ENCODE measurements around the gene KCTD21.
"Not testable (repeated sequence)": the region's sequence is repeated elsewhere in the genome, so short reads cannot be mapped to it uniquely, and the experiment has no call there.

Gene KCTD21

DNA sequence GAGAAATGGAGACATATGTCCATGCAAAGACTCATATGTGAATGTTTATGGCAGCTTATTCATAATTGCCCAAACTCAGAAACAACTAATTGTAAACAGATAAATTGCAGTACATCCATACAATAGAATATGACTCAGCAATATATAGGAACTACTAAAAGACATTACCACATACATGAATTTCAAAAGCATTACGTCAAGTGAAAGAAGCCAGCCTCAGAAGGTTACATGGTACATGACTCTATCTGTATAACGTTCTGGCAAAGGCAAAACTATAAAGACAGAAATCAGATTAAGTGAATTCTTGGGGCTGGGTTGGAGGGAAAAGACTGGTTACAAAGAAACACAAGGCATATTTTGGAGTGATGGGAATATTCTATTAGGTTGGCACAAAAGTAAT lies 7.2 kb downstream of the KCTD21 start:
- H3K36me3 ChIP-seq (ENCODE audit: control insufficient read depth in 1 of 2, insufficient read depth in 2 of 2, low read length in 2 of 2), result peaks cover 3 to 10% of the 10 kb centered on the region in 2 donors
- H3K27me3 ChIP-seq (ENCODE audit: low read depth, low read length), result no peaks in the 10 kb centered on the region
- H3K4me3 ChIP-seq (ENCODE audit: low read depth in 1 of 2, low read length in 2 of 2), result no peak overlapping the region
- no peaks in the 10 kb centered on the region for H3K4me1 ChIP-seq (ENCODE audit: control insufficient read depth in 1 of 2, insufficient read depth in 2 of 2, low read length in 2 of 2)
- no peak overlapping the region for H3K27ac ChIP-seq (ENCODE audit: low read length)
- no peaks in the 10 kb centered on the region for H3K9me3 ChIP-seq (ENCODE audit: control insufficient read depth in 1 of 2, low read length in 2 of 2)

DNA sequence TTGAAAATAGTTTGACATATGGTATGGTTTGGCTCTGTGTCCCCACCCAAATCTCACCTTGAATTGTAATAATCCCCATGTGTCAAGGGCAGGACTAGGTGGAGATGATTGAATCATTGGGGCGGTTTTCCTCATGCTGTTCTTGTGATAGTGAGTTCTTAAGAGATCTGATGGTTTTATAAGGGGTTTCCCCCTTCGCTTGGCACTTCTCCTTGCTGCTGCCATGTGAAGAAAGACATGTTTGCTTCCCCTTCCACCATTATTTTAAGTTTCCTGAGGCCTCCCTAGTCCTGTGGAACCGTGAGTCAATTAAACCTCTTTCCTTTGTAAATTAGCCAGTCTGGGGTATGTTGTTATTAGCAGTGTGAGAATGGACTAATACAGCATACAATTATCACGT lies 7.7 kb downstream of the KCTD21 start:
- no peaks in the 10 kb centered on the region for H3K9me3 ChIP-seq (ENCODE audit: control insufficient read depth in 1 of 2, low read length in 2 of 2)
- peaks cover 3 to 10% of the 10 kb centered on the region in 2 donors for H3K36me3 ChIP-seq (ENCODE audit: control insufficient read depth in 1 of 2, insufficient read depth in 2 of 2, low read length in 2 of 2)
- H3K27ac ChIP-seq (ENCODE audit: low read length), result no peak overlapping the region
- no peaks in the 10 kb centered on the region for H3K4me1 ChIP-seq (ENCODE audit: control insufficient read depth in 1 of 2, insufficient read depth in 2 of 2, low read length in 2 of 2)
- H3K4me3 ChIP-seq (ENCODE audit: low read depth in 1 of 2, low read length in 2 of 2), result no peak overlapping the region
- no peaks in the 10 kb centered on the region for H3K27me3 ChIP-seq (ENCODE audit: low read depth, low read length)

DNA sequence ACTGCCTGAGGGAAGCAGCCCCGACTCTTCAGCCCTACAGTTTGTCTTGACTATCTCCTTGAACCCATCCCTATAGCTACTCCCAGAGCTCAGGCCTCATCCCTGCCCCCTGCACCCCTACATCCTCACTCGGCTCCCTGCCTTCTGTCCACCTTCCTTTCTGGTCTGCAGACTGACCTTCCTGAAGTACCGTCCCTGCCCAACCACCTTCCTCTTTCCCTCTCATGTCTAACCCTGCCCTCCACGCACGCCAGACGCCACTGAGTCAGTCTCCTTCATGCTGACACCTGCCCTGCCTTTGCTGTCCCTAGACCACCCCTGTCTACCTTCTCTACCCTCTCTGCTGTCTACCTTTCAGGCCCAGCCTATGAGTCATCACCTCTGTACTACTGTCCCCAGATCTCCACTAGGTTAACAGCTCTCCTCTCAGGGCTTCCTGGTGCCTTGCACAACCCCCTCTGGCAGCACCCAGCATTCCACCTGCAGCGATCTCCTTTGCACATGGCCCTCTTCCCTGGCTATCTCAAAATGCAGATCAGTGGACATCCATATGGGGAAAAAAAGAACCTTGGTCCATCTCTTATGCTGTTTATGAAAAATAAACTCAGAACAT lies 8.9 kb downstream of the KCTD21 start:
- Histone ChIP-seq H3K4me1 (ENCODE audit: control insufficient read depth in 1 of 2, insufficient read depth in 2 of 2, low read length in 2 of 2) (no peaks in the 10 kb centered on the region), H3K27ac (ENCODE audit: low read length) (no peak overlapping the region), H3K9me3 (ENCODE audit: control insufficient read depth in 1 of 2, low read length in 2 of 2) (no peaks in the 10 kb centered on the region), H3K4me3 (ENCODE audit: low read depth in 1 of 2, low read length in 2 of 2) (no peak overlapping the region), H3K36me3 (ENCODE audit: control insufficient read depth in 1 of 2, insufficient read depth in 2 of 2, low read length in 2 of 2) (peaks cover 3 to 10% of the 10 kb centered on the region in 2 donors), H3K27me3 (ENCODE audit: low read depth, low read length) (no peaks in the 10 kb centered on the region)

DNA sequence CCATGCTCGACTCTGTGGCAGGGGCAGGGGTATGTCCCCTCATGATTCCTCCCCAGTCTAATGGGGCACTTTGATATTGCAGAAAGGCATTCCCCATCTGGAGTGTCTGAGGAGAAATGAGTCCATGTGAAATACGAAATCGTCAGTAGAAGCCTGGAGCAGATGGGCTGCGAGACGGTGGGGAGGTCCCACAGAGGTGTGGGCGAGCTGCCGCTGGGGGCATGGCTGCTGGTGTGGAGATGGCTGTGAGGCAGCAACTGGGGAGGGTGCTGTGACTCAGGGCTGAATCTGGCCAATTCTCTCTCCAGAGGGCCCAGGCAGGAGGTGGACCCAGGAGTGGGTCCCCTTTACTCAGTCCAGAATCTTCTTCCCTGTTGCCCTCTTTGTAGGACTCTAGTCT lies 11.2 kb downstream of the KCTD21 start:
- Histone ChIP-seq H3K36me3 (ENCODE audit: control insufficient read depth in 1 of 2, insufficient read depth in 2 of 2, low read length in 2 of 2) (peaks cover 12 to 31% of the 10 kb centered on the region in 2 donors), H3K4me1 (ENCODE audit: control insufficient read depth in 1 of 2, insufficient read depth in 2 of 2, low read length in 2 of 2) (no peaks in the 10 kb centered on the region), H3K4me3 (ENCODE audit: low read depth in 1 of 2, low read length in 2 of 2) (no peak overlapping the region), H3K27ac (ENCODE audit: low read length) (no peak overlapping the region), H3K9me3 (ENCODE audit: control insufficient read depth in 1 of 2, low read length in 2 of 2) (no peaks in the 10 kb centered on the region), H3K27me3 (ENCODE audit: low read depth, low read length) (no peaks in the 10 kb centered on the region)

DNA sequence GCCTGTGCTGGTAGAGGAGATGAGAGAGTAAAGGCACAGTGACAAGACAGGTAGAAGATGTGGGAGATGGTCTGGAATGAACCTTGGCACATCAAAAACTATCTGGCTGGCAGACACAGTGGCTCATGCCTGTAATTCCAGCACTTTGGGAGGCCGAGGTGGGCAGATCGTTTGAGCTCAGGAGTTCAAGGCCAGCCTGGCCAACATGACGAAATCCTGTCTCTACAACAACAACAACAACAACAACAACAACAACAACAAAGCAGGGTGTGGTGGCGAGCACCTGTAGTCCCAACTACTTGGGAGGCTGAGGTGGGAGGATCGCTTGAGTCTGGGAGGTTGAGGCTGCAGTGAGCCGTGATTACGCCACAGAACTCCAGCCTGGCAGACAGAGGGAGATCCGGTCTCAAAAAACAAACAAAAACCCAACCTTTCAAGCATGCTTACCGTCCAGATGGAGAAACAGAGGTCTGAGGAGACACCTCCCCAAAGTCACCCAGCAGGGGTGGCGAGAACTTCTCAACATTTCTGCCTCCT lies 11.8 kb downstream of the KCTD21 start:
- Histone ChIP-seq H3K27ac (ENCODE audit: low read length) (no peak overlapping the region), H3K4me3 (ENCODE audit: low read depth in 1 of 2, low read length in 2 of 2) (no peak overlapping the region), H3K27me3 (ENCODE audit: low read depth, low read length) (no peaks in the 10 kb centered on the region), H3K36me3 (ENCODE audit: control insufficient read depth in 1 of 2, insufficient read depth in 2 of 2, low read length in 2 of 2) (peaks cover 12 to 36% of the 10 kb centered on the region in 2 donors), H3K9me3 (ENCODE audit: control insufficient read depth in 1 of 2, low read length in 2 of 2) (no peaks in the 10 kb centered on the region), H3K4me1 (ENCODE audit: control insufficient read depth in 1 of 2, insufficient read depth in 2 of 2, low read length in 2 of 2) (no peaks in the 10 kb centered on the region)

DNA sequence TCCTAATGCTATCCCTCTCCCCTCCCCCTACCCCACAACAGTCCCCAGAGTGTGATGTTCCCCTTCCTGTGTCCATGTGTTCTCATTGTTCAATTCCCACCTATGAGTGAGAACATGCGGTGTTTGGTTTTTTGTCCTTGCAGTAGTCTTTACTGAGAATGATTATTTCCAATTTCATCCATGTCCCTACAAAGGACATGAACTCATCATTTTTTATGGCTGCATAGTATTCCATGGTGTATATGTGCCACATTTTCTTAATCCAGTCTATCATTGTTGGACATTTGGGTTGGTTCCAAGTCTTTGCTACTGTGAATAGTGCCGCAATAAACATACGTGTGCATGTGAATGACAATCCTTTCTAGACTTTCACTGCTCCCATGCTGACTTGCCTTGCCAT lies 12.6 kb downstream of the KCTD21 start:
- H3K27me3 ChIP-seq (ENCODE audit: low read depth, low read length); H3K27ac ChIP-seq (ENCODE audit: low read length): not testable (repeated sequence)

DNA sequence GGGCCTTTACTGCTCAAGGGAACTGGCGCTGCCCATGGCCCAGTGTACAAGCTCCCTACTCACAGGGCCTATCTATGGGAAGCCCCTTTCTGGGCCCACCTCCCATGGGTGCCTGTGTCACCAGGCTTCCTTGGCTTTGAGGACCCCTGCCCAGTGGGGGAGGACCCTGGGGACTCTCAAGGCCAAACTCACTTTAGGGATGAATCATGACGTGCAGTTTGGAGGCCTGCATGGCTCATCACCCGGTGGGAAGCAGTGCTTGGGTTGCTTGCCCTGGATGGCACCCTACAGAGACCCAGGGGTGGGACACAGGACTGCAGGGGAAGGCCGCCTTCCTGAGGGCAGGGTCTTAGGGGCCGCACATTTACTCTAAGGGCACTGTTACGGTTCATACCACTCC lies 16.5 kb downstream of the KCTD21 start:
- H3K27ac ChIP-seq (ENCODE audit: low read length), result no peak overlapping the region
- H3K9me3 ChIP-seq (ENCODE audit: control insufficient read depth in 1 of 2, low read length in 2 of 2), result no peaks in the 10 kb centered on the region
- H3K36me3 ChIP-seq (ENCODE audit: control insufficient read depth in 1 of 2, insufficient read depth in 2 of 2, low read length in 2 of 2), result peaks cover 11 to 34% of the 10 kb centered on the region in 2 donors
- no peaks in the 10 kb centered on the region for H3K27me3 ChIP-seq (ENCODE audit: low read depth, low read length)
- H3K4me3 ChIP-seq (ENCODE audit: low read depth in 1 of 2, low read length in 2 of 2), result no peak overlapping the region
- H3K4me1 ChIP-seq (ENCODE audit: control insufficient read depth in 1 of 2, insufficient read depth in 2 of 2, low read length in 2 of 2), result peaks cover 0 to 11% of the 10 kb centered on the region in 2 donors

More for the DNA sequence above, 12.6 kb downstream of the KCTD21 start:
- not testable (repeated sequence) for H3K9me3 ChIP-seq (ENCODE audit: control insufficient read depth in 1 of 2, low read length in 2 of 2); H3K4me1 ChIP-seq (ENCODE audit: control insufficient read depth in 1 of 2, insufficient read depth in 2 of 2, low read length in 2 of 2); H3K4me3 ChIP-seq (ENCODE audit: low read depth in 1 of 2, low read length in 2 of 2)
- peaks cover 12 to 38% of the 10 kb centered on the region in 2 donors for H3K36me3 ChIP-seq (ENCODE audit: control insufficient read depth in 1 of 2, insufficient read depth in 2 of 2, low read length in 2 of 2)

DNA sequence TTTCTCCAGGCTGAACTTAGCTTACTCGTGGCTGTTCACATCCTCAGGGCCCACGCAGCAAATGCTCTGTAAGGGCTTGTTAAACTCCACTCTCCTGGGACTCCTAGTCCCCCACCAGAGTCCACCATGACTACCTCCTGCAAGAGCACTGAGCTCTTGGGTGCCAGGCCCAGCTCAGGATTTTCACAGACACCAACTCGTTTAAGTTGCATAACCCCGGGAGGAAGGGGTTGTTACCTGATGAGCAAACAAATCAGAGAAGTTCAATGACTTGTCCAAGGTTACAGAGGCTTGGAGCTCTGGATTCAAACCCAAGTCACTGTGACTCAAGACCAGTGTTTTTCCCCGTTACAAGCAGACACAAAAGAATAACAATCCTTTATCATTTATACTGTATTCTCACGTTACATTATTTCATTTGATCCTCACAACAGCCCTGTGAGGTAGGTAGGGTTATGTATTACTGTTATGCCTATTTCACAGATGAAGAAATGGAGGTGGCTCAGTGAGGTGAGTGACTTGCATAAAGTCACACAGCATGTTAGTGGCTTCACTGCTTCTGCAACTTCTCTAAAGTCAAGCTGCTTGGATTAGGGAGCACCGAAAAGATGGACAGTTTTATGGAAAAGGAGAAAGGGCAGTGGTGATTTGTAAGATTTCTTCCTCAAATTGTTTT lies 17.4 kb downstream of the KCTD21 start:
- Histone ChIP-seq H3K27me3 (ENCODE audit: low read depth, low read length) (no peaks in the 10 kb centered on the region), H3K4me1 (ENCODE audit: control insufficient read depth in 1 of 2, insufficient read depth in 2 of 2, low read length in 2 of 2) (peaks cover 0 to 15% of the 10 kb centered on the region in 2 donors), H3K27ac (ENCODE audit: low read length) (no peak overlapping the region), H3K9me3 (ENCODE audit: control insufficient read depth in 1 of 2, low read length in 2 of 2) (no peaks in the 10 kb centered on the region), H3K4me3 (ENCODE audit: low read depth in 1 of 2, low read length in 2 of 2) (no peak overlapping the region), H3K36me3 (ENCODE audit: control insufficient read depth in 1 of 2, insufficient read depth in 2 of 2, low read length in 2 of 2) (peaks cover 10 to 28% of the 10 kb centered on the region in 2 donors)

DNA sequence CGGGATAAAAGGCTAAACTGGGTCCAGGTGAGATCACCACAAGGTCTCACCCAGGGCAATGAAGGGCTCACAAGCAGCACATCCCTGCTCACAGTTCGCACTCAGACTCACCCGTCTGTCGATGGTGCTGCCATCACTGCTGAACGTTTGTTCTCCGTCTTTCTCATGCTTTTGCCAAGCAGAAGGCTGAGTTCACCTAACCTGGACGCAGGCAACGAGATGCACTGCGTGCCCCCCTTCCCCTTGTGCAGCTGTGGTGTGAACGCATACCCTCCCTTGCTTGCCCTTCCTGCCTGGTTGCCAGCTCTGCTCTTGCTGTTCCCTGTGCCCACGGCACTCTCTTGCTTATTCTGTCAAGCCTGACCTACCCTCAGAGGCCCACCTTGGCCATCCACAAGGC lies 18.0 kb downstream of the KCTD21 start:
- no peaks in the 10 kb centered on the region for H3K27me3 ChIP-seq (ENCODE audit: low read depth, low read length)
- no peak overlapping the region for H3K27ac ChIP-seq (ENCODE audit: low read length)
- H3K4me3 ChIP-seq (ENCODE audit: low read depth in 1 of 2, low read length in 2 of 2), result no peak overlapping the region
- peaks cover 0 to 17% of the 10 kb centered on the region in 2 donors for H3K4me1 ChIP-seq (ENCODE audit: control insufficient read depth in 1 of 2, insufficient read depth in 2 of 2, low read length in 2 of 2)
- H3K36me3 ChIP-seq (ENCODE audit: control insufficient read depth in 1 of 2, insufficient read depth in 2 of 2, low read length in 2 of 2), result peaks cover 10 to 28% of the 10 kb centered on the region in 2 donors
- no peaks in the 10 kb centered on the region for H3K9me3 ChIP-seq (ENCODE audit: control insufficient read depth in 1 of 2, low read length in 2 of 2)

DNA sequence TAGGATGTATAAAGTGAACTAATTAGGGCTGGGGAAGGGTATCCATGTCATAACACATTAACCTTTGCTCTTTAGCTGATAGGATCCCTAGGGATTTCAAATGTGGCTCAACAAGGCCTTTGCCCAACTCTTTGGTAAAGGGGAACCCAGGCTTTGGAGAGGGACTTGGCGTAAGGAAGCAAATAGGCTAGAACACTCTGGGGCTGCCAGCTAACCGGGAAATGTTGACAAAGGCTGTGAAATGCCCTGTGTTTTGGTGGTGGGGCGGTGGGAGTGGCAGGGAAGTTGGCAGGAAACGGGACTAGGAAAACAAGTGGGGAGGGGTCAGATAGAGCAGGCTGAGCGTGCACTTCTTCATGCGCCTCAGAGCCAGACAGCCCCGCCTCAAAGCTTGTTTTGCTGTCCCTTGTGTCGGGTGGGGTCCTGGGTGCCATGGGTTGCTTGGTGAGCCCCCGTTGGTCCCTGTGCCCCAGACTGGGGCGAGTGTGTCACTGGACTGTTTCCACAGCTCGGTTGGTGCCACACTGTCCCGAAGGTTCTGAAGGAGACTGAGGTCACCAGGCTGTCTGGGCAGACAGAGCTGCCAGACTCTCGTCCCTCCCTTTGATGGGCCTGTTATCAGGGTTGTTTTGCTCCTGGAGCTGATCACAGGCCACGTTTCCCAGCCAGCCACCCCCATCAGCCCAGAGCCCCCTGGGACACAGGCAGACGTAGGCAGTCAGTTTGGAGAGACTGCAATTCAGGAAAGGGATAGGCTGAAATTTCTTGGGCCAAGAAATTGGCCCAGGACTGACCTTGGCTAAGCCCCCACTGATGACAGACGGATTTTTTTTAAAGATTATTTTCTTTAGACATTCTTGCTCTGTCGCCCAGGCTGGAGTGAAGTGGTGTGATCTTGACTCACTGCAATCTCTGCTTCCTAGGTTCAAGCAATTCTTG lies 19.6 kb downstream of the KCTD21 start:
- H3K4me1 ChIP-seq (ENCODE audit: control insufficient read depth in 1 of 2, insufficient read depth in 2 of 2, low read length in 2 of 2), result peaks cover 3 to 24% of the 10 kb centered on the region in 2 donors
- H3K27ac ChIP-seq (ENCODE audit: low read length), result peak overlapping the region; percentile 58
- H3K36me3 ChIP-seq (ENCODE audit: control insufficient read depth in 1 of 2, insufficient read depth in 2 of 2, low read length in 2 of 2), result peaks cover 8 to 22% of the 10 kb centered on the region in 2 donors
- no peaks in the 10 kb centered on the region for H3K9me3 ChIP-seq (ENCODE audit: control insufficient read depth in 1 of 2, low read length in 2 of 2)
- no peaks in the 10 kb centered on the region for H3K27me3 ChIP-seq (ENCODE audit: low read depth, low read length)
- H3K4me3 ChIP-seq (ENCODE audit: low read depth in 1 of 2, low read length in 2 of 2), result no peak overlapping the region

DNA sequence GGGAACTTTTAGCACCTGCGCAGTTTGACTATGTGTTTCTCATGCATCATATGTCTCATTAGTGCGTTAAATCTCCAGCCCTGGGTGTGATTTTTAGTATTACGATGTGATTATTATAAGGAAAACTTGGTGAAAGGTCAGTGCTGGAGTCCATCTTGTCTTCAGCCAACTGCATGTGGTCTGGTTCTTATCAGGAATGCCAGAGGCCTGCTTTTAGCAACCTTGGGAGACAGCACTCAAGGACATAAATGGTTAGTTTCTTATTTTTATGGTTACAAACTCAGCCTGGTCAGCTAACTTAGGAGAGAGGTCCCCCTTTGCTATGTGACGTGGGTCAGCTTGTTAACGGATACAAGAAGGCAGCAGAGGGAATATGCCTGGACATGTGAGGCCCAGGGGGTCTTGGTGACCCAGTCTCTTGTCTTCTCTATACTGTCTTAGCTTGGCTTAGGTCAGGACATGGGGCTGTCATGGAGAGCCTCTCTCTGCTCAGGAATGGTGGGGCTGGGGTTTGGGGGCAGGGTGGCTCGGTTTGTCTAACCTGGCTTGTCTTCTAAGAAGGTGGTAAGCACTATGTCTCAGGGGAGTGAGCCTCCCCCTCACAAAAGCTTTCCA lies 21.5 kb downstream of the KCTD21 start:
- no peaks in the 10 kb centered on the region for H3K9me3 ChIP-seq (ENCODE audit: control insufficient read depth in 1 of 2, low read length in 2 of 2)
- H3K27me3 ChIP-seq (ENCODE audit: low read depth, low read length), result no peaks in the 10 kb centered on the region
- H3K27ac ChIP-seq (ENCODE audit: low read length), result no peak overlapping the region
- H3K4me3 ChIP-seq (ENCODE audit: low read depth in 1 of 2, low read length in 2 of 2), result no peak overlapping the region
- peaks cover 0 to 4% of the 10 kb centered on the region in 2 donors for H3K36me3 ChIP-seq (ENCODE audit: control insufficient read depth in 1 of 2, insufficient read depth in 2 of 2, low read length in 2 of 2)
- peaks cover 3 to 40% of the 10 kb centered on the region in 2 donors for H3K4me1 ChIP-seq (ENCODE audit: control insufficient read depth in 1 of 2, insufficient read depth in 2 of 2, low read length in 2 of 2)
